IMR-90 (cell line): ENCODE results near the gene LRIG1.

Source experiments
- BHLHE40 ChIP-seq: fragments of 150-350 bp; IDR thresholded peaks from 2 replicates; pipeline ENCODE4 v1.6.1; 2016; ENCODE audit warnings: mild to moderate bottlenecking, low read depth, low read length
- CEBPB ChIP-seq: IDR thresholded peaks from 2 replicates; pipeline ENCODE4 v1.6.1; 2012; ENCODE audit warnings: low read depth, low read length, improper control_type of control experiment
- FOS ChIP-seq: fragments of 150-350 bp; IDR thresholded peaks from 2 replicates; pipeline ENCODE4 v1.6.1; 2016; ENCODE audit warnings: low read depth, low read length
- MAFK ChIP-seq: IDR thresholded peaks from 2 replicates; pipeline ENCODE4 v1.6.1; 2012; ENCODE audit warnings: low read depth, low read length, improper control_type of control experiment
- MAZ ChIP-seq: IDR thresholded peaks from 2 replicates; pipeline ENCODE4 v1.6.1; 2012; ENCODE audit warnings: low read depth, mild to moderate bottlenecking, low read length, improper control_type of control experiment, moderate library complexity, borderline replicate concordance
- MXI1 ChIP-seq: IDR thresholded peaks from 2 replicates; pipeline ENCODE4 v1.6.1; 2012; ENCODE audit warnings: low read depth, mild to moderate bottlenecking, low read length, moderate library complexity, borderline replicate concordance
- POLR2A ChIP-seq: IDR thresholded peaks from 2 replicates; pipeline ENCODE4 v1.6.1; 2012; ENCODE audit warnings: mild to moderate bottlenecking, low read depth, low read length
- RAD21 ChIP-seq: IDR thresholded peaks from 2 replicates; pipeline ENCODE4 v1.6.1; 2012; ENCODE audit warnings: low read length, improper control_type of control experiment
- RCOR1 ChIP-seq: IDR thresholded peaks from 2 replicates; pipeline ENCODE4 v1.6.1; 2012; ENCODE audit warnings: mild to moderate bottlenecking, low read length, improper control_type of control experiment; ENCODE audit not compliant: insufficient replicate concordance
- RFX5 ChIP-seq: IDR thresholded peaks from 2 replicates; pipeline ENCODE4 v1.8.0; 2012; ENCODE audit warnings: low read depth, mild to moderate bottlenecking, low read length, moderate library complexity
- SMC3 ChIP-seq: fragments of 150-350 bp; IDR thresholded peaks from 2 replicates; pipeline ENCODE4 v1.6.1; 2016; ENCODE audit warnings: low read depth, mild to moderate bottlenecking, antibody characterized with exemption, low read length, moderate library complexity
- TF ChIP-seq, protein P1 (sequence below): conservative IDR thresholded peaks from 2 replicates; pipeline ENCODE4 v1.5.1; 2012; ENCODE audit warnings: mild to moderate bottlenecking, low read depth, low read length, improper control_type of control experiment
- TF ChIP-seq, protein P2 (sequence below): fragments of 150-350 bp; IDR thresholded peaks from 2 replicates; pipeline ENCODE4 v1.6.1; 2016; ENCODE audit warnings: low read depth, mild to moderate bottlenecking, low read length, moderate library complexity, borderline replicate concordance
- TF ChIP-seq, protein P3 (sequence below): fragments of 150-350 bp; IDR thresholded peaks from 2 replicates; pipeline ENCODE4 v1.6.1; 2017; ENCODE audit warnings: mild to moderate bottlenecking, antibody characterized with exemption, low read length, low read depth

DNA sequence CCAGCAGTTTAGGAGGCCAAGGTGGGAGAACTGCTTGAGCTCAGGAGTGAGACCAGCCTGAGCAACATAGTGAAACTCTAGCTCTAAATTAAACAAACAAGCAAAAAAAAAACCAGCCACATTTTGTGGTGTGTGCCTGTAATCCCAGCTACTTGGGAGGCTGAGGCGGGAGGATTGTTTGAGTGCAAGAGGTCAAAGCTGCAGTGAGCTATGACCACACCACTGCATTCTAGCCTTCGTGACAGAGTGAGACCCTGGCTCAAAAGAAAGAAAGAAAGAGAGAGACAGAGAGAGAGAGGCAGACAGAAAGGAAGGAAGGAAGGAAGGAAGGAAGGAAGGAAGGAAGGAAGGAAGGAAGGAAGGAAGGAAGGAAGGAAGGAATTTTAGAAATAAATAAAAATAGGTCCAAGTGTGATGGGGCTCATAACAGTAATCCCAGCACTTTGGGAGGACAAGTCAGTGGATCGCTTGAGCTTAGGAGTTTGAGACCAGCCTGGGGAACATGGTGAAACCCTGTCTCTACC is 38.7 kb upstream of the LRIG1 start:
- TF ChIP-seq POLR2A, result no peak
- TF ChIP-seq RFX5, result no peak
- TF ChIP-seq, protein P1, sequence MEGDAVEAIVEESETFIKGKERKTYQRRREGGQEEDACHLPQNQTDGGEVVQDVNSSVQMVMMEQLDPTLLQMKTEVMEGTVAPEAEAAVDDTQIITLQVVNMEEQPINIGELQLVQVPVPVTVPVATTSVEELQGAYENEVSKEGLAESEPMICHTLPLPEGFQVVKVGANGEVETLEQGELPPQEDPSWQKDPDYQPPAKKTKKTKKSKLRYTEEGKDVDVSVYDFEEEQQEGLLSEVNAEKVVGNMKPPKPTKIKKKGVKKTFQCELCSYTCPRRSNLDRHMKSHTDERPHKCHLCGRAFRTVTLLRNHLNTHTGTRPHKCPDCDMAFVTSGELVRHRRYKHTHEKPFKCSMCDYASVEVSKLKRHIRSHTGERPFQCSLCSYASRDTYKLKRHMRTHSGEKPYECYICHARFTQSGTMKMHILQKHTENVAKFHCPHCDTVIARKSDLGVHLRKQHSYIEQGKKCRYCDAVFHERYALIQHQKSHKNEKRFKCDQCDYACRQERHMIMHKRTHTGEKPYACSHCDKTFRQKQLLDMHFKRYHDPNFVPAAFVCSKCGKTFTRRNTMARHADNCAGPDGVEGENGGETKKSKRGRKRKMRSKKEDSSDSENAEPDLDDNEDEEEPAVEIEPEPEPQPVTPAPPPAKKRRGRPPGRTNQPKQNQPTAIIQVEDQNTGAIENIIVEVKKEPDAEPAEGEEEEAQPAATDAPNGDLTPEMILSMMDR, result no peak
- TF ChIP-seq, protein P2, sequence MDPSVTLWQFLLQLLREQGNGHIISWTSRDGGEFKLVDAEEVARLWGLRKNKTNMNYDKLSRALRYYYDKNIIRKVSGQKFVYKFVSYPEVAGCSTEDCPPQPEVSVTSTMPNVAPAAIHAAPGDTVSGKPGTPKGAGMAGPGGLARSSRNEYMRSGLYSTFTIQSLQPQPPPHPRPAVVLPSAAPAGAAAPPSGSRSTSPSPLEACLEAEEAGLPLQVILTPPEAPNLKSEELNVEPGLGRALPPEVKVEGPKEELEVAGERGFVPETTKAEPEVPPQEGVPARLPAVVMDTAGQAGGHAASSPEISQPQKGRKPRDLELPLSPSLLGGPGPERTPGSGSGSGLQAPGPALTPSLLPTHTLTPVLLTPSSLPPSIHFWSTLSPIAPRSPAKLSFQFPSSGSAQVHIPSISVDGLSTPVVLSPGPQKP, result no peak
- TF ChIP-seq FOS, result no peak
- no peak for TF ChIP-seq RCOR1
- no peak for TF ChIP-seq SMC3
- TF ChIP-seq, protein P3, sequence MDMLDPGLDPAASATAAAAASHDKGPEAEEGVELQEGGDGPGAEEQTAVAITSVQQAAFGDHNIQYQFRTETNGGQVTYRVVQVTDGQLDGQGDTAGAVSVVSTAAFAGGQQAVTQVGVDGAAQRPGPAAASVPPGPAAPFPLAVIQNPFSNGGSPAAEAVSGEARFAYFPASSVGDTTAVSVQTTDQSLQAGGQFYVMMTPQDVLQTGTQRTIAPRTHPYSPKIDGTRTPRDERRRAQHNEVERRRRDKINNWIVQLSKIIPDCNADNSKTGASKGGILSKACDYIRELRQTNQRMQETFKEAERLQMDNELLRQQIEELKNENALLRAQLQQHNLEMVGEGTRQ, result no peak
- no peak for TF ChIP-seq CEBPB
- no peak for TF ChIP-seq RAD21
- no peak for TF ChIP-seq BHLHE40
- no peak for TF ChIP-seq MAFK
- no peak for TF ChIP-seq MXI1
- no peak for TF ChIP-seq MAZ
